ENCODE data around the gene CCDC149.
A peak's percentile ranks its signal among the peaks of the same experiment; 100 is the strongest.

CCDC149 gene

GRCh38 chr4:24802648-24803047, 110.2 kb downstream of the CCDC149 start:
- DNase-seq (ENCODE audit: low read depth) = no peak

GRCh38 chr4:24801136-24801855, 111.5 kb downstream of the CCDC149 start:
- DNase-seq (ENCODE audit: low read depth) = no peak

- DNase-seq (ENCODE audit: low read depth) = no peak
These were observed 112.4 kb downstream of the CCDC149 start for GRCh38 chr4:24800325-24800895.

DNA sequence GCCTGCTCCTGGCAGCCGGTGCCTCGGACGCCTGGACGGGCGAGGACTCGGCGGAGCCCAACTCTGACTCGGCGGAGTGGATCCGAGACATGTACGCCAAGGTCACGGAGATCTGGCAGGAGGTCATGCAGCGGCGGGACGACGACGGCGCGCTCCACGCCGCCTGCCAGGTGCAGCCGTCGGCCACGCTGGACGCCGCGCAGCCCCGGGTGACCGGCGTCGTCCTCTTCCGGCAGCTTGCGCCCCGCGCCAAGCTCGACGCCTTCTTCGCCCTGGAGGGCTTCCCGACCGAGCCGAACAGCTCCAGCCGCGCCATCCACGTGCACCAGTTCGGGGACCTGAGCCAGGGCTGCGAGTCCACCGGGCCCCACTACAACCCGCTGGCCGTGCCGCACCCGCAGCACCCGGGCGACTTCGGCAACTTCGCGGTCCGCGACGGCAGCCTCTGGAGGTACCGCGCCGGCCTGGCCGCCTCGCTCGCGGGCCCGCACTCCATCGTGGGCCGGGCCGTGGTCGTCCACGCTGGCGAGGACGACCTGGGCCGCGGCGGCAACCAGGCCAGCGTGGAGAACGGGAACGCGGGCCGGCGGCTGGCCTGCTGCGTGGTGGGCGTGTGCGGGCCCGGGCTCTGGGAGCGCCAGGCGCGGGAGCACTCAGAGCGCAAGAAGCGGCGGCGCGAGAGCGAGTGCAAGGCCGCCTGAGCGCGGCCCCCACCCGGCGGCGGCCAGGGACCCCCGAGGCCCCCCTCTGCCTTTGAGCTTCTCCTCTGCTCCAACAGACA, 113.1 kb downstream of the CCDC149 start:
- no peak for DNase-seq (ENCODE audit: low read depth)

DNA sequence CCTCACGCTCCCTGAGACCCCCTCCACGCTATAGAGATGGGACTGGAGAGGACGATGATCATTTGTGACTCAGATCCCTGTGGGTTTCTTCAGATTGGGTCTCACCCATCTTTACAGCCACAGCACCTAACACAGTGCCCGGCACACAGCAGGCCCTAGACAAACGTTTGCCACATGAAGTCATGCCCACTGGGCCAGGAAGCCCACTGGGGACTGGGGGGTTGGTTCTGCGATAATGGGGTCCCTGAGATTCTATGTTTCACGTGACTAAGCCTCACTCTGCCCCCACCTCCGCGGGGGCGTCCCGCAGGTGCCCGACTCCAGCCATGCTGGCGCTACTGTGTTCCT, 113.7 kb downstream of the CCDC149 start:
- no peak for DNase-seq (ENCODE audit: low read depth)

- DNase-seq (ENCODE audit: low read depth) = no peak
These were observed 114.7 kb downstream of the CCDC149 start for GRCh38 chr4:24798036-24798610.

DNA sequence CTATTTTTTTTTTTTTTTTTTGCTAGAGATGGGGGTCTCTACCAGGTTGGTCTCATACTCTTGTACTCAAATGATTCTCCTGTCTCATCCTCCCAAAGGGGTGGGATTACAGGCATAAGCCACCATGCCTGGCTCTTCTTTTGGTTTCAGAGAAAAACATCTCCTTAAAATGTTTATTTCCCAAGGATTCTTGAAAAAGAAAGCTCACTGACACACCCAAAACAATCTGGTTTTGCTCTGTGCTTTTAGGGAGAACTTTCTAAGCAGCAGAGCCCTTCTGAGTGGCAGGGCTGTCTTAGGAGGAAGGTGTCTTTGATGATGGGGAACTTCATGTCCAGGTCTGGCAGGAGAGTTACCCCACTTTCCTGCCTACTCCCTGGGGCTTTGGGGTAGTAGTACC, 116.2 kb downstream of the CCDC149 start:
- DNase-seq (ENCODE audit: low read depth) = no peak

DNA sequence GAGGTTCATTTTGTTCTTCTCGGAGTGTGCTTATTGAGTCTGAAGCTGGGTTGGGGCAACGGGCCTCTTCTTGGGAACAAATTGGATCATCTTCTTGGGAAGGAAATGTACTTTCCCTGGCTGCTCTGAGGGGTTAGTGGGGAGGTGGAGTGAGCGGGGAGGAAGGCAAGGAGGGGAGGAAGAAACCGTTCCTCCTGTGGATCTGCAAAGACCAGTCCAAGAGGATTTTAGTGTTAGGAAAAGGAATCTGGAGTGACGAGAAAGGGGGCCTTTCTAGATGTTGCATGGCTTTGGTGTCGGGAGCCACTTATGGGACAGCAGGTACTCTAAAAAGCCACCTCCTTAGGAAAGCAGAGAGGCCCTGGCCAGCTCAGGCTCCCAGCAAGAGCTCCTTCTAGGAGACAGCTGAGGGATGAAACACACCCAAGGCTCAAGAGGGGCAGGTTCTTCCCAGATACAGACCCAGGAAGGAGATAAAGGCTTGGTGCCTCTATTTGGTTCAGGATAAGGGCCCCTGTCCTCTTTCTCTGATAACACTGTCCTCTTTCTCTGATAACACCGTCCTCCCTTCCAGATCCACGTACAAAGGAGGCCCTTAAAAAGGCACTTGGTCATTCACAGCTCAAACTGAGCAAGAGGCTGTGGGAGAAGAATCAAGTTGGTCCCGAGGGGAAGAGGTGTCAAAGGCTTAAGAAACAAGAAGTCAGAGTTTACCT, 117.0 kb downstream of the CCDC149 start:
- no peak for DNase-seq (ENCODE audit: low read depth)

- peak; percentile 80 for DNase-seq (ENCODE audit: low read depth)
These were observed 117.8 kb downstream of the CCDC149 start, which contains the start of gene SOD3 for GRCh38 chr4:24794916-24795665. Gene SOD3 (plus strand): TSS chr4:24795573. CDS start chr4:24799522, 3,949 bp downstream.

- DNase-seq (ENCODE audit: low read depth) = peak; percentile 38
These were observed 118.4 kb downstream of the CCDC149 start for GRCh38 chr4:24794480-24794879.

- DNase-seq (ENCODE audit: low read depth) = no peak
These were observed 118.8 kb downstream of the CCDC149 start for GRCh38 chr4:24794051-24794450.

DNA sequence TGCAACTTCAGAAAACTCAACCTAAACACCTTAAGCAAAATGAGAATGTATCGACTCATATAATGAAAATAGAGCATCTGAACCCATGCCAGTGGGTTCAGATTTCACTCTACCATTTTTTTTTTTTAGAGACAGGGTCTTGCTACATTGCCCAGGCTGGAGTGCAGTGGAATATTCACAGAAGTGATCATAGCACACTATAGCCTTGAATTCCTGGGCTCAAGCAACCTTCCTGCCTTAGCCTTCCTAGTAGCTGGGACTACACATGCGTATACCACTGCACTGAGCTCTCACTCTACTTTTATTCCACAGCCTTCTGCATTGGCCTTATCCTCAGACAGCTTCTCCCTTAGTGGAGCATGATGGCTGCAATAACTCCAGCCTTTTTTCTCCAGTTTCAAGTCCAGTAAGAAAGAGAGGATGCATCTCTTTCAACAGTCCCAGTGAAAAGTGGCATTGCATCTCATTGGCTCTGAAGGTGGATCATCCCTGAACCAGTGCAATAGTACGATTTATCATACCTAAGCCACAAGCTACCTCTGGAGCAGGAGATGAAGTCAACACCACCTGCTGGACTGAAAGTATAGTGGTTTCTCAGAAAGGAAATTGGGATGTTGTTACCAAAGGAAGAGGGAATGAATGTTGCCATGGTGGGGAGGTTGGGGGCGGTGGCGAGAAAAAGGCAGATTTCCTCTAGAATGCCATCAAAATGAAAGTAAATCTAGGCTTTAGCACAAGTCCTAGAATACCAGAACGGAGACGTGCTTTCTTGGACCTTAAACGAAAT, 119.4 kb downstream of the CCDC149 start:
- DNase-seq (ENCODE audit: low read depth) = no peak

GRCh38 chr4:24792552-24792951, 120.3 kb downstream of the CCDC149 start:
- DNase-seq (ENCODE audit: low read depth) = no peak

- no peak for DNase-seq (ENCODE audit: low read depth)
These were observed 121.8 kb downstream of the CCDC149 start for GRCh38 chr4:24791043-24791442.

GRCh38 chr4:24783506-24783905, 129.3 kb downstream of the CCDC149 start:
- no peak for DNase-seq (ENCODE audit: low read depth)

DNA sequence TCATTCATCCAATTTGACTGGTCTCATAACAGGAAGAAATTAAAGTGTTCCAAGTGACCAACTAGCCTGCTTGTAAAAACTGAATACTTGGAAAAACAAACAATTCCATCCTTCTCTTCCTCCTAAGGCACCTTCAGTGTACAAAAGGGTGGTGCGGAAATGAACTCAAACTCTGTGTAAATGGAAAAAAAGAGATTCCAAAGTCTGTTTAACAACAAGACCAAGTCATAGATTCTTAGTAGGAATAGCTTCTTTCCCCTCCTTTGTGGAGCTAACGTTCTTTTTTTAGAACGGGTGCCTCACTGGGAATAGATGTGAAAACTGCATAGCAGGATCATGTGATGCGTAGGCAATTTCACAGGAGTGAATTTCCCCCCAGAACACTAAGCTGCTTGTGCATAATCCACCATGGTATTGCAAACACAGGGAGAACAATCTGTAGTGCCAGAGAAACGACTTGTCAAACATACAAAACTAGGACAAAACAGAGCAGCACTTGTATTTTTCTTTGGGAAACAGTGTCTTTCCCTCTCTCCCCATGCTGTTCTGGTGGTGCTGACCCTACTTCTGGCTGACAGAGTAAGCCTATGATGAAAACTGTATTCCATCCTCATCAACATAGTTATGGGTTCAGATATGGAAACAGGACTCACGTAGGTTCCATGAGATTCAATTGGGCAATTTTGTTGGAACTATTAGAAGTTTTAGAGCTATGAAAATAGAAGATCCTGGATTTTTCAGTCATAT, 130.7 kb downstream of the CCDC149 start:
- DNase-seq (ENCODE audit: low read depth) = no peak

- no peak for DNase-seq (ENCODE audit: low read depth)
These were observed 131.8 kb downstream of the CCDC149 start for GRCh38 chr4:24780936-24781495.

DNA sequence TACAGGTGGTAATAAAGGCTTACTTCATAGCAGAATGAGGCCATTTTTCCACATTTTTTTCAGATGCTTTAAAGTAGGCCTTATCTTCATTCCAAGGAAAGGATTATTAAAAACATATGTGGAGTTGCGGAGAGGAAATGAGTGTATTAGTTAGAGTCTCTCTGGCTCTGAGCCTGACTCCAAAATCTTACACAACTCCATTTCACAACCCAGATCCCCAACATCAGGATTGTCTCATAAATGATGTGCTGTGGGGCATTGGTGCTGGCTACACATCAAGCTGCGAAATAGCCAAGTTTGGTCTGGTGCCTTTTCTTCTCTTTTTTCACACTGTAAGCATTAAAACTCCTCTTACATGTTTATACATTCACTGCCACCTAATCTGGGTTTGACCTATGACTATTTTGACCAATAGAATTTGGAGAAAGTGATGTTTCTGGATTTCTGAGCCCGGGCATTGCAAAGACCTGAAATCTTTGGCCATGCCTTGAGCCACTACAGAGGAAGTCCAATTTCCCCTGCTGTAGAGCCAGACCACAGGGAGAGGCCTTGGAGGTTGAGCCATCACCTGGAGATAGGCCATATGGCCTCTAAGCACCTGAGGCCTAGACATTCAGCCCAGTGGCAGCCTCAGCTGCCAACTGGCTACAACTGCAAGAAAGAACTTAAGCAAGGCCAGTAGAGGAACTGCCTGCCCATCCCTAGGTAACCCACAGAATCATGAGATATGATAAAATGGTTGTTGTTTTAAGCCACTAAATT, 134.2 kb downstream of the CCDC149 start:
- DNase-seq (ENCODE audit: low read depth) = peak; percentile 100

All from stromal cell of bone marrow (primary cell).